ENCODE data around the gene ARHGEF11.

Gene ARHGEF11

GRCh38 chr1:156906206-156906906 lies 139.2 kb downstream of the ARHGEF11 start:
- no peak for TF ChIP-seq CTCF (IDR thresholded peaks at IDR 0.05; ENCODE audit: low read depth, low read length, missing control alignments)
- no peak overlapping the region for H3K4me3 ChIP-seq (replicated peaks; ENCODE audit: low read depth, low read length)
- DNase-seq (ENCODE audit: extremely low read depth, low read depth), result no peak

- no peak overlapping the region for H3K4me3 ChIP-seq (replicated peaks; ENCODE audit: low read depth, low read length)
- TF ChIP-seq CTCF (IDR thresholded peaks at IDR 0.05; ENCODE audit: low read depth, low read length, missing control alignments), result no peak
- DNase-seq (ENCODE audit: extremely low read depth, low read depth), result no peak
Observed at GRCh38 chr1:156905651-156906050, 139.9 kb downstream of the ARHGEF11 start.

- TF ChIP-seq CTCF (IDR thresholded peaks at IDR 0.05; ENCODE audit: low read depth, low read length, missing control alignments), result no peak
- no peak overlapping the region for H3K4me3 ChIP-seq (replicated peaks; ENCODE audit: low read depth, low read length)
- DNase-seq (ENCODE audit: extremely low read depth, low read depth), result no peak
Observed at GRCh38 chr1:156905176-156905575, 140.4 kb downstream of the ARHGEF11 start.

- no peak for DNase-seq (ENCODE audit: extremely low read depth, low read depth)
- no peak for TF ChIP-seq CTCF (IDR thresholded peaks at IDR 0.05; ENCODE audit: low read depth, low read length, missing control alignments)
- H3K4me3 ChIP-seq (replicated peaks; ENCODE audit: low read depth, low read length), result no peak overlapping the region
Observed at GRCh38 chr1:156904187-156904959, 141.2 kb downstream of the ARHGEF11 start.

- TF ChIP-seq CTCF (IDR thresholded peaks at IDR 0.05; ENCODE audit: low read depth, low read length, missing control alignments), result no peak
- DNase-seq (ENCODE audit: extremely low read depth, low read depth), result no peak
- H3K4me3 ChIP-seq (replicated peaks; ENCODE audit: low read depth, low read length), result no peak overlapping the region
Observed at GRCh38 chr1:156903328-156904091, 142.0 kb downstream of the ARHGEF11 start.

GRCh38 chr1:156901966-156902915 lies 143.3 kb downstream of the ARHGEF11 start:
- 0 out of 2 replicates have a peak overlapping the region, but pooled peaks have one; percentile 3 for H3K4me3 ChIP-seq (replicated peaks; ENCODE audit: low read depth, low read length)
- no peak for DNase-seq (ENCODE audit: extremely low read depth, low read depth)
- TF ChIP-seq CTCF (IDR thresholded peaks at IDR 0.05; ENCODE audit: low read depth, low read length, missing control alignments), result no peak
